Upper lobe of left lung (tissue), 6 donors: ENCODE measurements around the gene BCL7A. TPM values are rescaled to one million over a fixed set of nuclear protein-coding genes. Genes with fewer than 3 reads are reported as not detected.

Experiments used
- ATAC-seq, 2 donors: fragments of 200-7000 bp; cut with Tn5 transposase; one replicate each; pipeline ENCODE4 v1.9.1; 2022; ENCODE audit warnings: mild to moderate bottlenecking in 2 of 2, moderate library complexity in 2 of 2; ENCODE audit not compliant: low FRiP score in 2 of 2
- DNase-seq, 2 donors: peaks; one replicate each; pipeline ENCODE4 v3.0.0-alpha.2; 2019 to 2020
- H3K27ac ChIP-seq, 4 donors: fragments of 200-600 bp; sonication (generic); one replicate each; pipeline ENCODE4 v1.5.1; 2016 to 2019
- H3K27me3 ChIP-seq, 4 donors: fragments of 200-600 bp; sonication (generic); one replicate each; pipeline ENCODE4 v1.5.1; 2017 to 2019
- H3K36me3 ChIP-seq, 4 donors: fragments of 200-600 bp; sonication (generic); one replicate each; pipeline ENCODE4 v1.5.1; 2016 to 2019
- H3K4me1 ChIP-seq, 4 donors: fragments of 200-600 bp; sonication (generic); one replicate each; pipeline ENCODE4 v1.5.1; 2018 to 2019
- H3K4me3 ChIP-seq, 4 donors: fragments of 200-600 bp; sonication (generic); one replicate each; pipeline ENCODE4 v1.5.1; 2017 to 2019; ENCODE audit warnings: mild to moderate bottlenecking in 2 of 4, moderate library complexity in 1 of 4
- H3K9me3 ChIP-seq, 4 donors: fragments of 200-600 bp; sonication (generic); one replicate each; pipeline ENCODE4 v1.5.1; 2018 to 2019
- CTCF ChIP-seq, 6 experiments: fragments of 450-650 bp in 4 of 6; fragments of 200-600 bp in 2 of 6; sonication (generic) in 2 of 6; IDR thresholded peaks; one replicate each; pipeline ENCODE4 v1.5.1; 2016 to 2019; ENCODE audit warnings: antibody characterized with exemption in 6 of 6
- EP300 ChIP-seq, 4 donors: sonication (generic); formaldehyde crosslinking; IDR thresholded peaks; one replicate each; pipeline ENCODE4 v1.5.1; 2017; ENCODE audit warnings: antibody characterized with exemption in 4 of 4, control low read depth in 2 of 4
- POLR2A ChIP-seq, 4 donors: fragments of 450-650 bp; IDR thresholded peaks; one replicate each; pipeline ENCODE4 v1.5.1; 2016 to 2017; ENCODE audit warnings: antibody characterized with exemption in 4 of 4, mild to moderate bottlenecking in 2 of 4
- POLR2AphosphoS5 ChIP-seq, 2 donors: sonication (generic); formaldehyde crosslinking; IDR thresholded peaks; one replicate each; pipeline ENCODE4 v1.5.1; 2017; ENCODE audit warnings: antibody characterized with exemption in 2 of 2
- WGBS, 2 donors: methylation state at CpG; one replicate each; pipeline ENCODE4 v1.1.5; 2017 to 2018; 5-methylcytosine and 5-hydroxymethylcytosine counted together
- total RNA-seq, 6 donors: library from RNA; depleted of rRNA in 4 of 6; stranded (reverse); fragments of >200 nt in 4 of 6; gene quantifications; one replicate each; pipeline versions ENCODE4 v1.1.0 to v1.2.1, GENCODE V29; 2016 to 2021
- donor health status: DM: no; HTN: no; CAD: no; lungs with moderate emphysema.
- donor health status: DM: no; HTN: yes; CAD: no; lungs with severe emphysema.

Gene BCL7A
- total RNA-seq, 6 donors from 2014 or later, result 4.9 to 14.6 (median 12.7) TPM

DNA sequence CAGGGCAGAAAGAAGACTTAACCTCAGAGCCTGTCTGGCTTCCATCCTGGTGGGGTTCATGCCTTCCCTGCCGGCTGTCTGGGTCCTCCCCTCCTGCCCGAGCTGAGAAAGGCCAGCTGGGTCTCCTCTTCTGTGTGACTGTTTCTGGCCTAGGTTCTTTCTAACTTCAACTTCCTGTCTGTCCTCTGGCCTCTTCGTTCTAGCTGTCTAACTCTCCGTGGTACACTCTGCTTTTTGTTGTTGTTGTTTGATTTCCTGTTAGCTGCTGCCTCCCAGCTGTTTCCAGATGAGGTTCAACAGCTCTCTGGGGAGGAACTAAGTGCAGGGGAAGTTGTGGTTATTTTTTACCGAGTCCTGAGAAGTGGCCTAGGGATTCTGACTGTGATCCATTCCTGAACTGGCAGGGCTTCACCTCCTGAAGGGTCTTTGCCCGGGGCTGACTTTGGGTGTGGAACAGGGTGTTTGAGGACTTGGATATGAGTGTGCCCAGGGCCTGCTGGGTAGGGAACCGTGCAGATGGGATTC, 60.1 kb downstream of the BCL7A start:
- 4 to 7% methylated on average over 6 to 7 of the region's 7 CpGs for WGBS, 2 donors
- DNase-seq (peak in 1 of 2 donors; percentile 62), ATAC-seq (peak; percentile 44 to 59)
- no peaks in the 10 kb centered on the region for H3K27me3 ChIP-seq
- peaks cover 37 to 77% (median 45%) of the 10 kb centered on the region in 4 donors for H3K4me1 ChIP-seq
- no peaks in the 10 kb centered on the region for H3K9me3 ChIP-seq
- peak overlapping the region; percentile 80 to 90 (median 88) for H3K27ac ChIP-seq
- peaks cover 0 to 31% (median 10%) of the 10 kb centered on the region in 4 donors for H3K36me3 ChIP-seq
- peak overlapping the region in 3 of 4 donors; percentile 69 to 89 (median 78) for H3K4me3 ChIP-seq
- TF ChIP-seq POLR2A (IDR thresholded peaks at IDR 0.05) (peak in 1 of 4 donors; percentile 47), CTCF (IDR thresholded peaks at IDR 0.05) (no peak), EP300 (IDR thresholded peaks at IDR 0.05) (peak in 1 of 4 donors; percentile 39), POLR2AphosphoS5 (IDR thresholded peaks at IDR 0.05) (peak; percentile 68 to 73)

- no peaks in the 10 kb centered on the region for H3K27me3 ChIP-seq
- H3K36me3 ChIP-seq, result peaks cover 0 to 34% (median 10%) of the 10 kb centered on the region in 4 donors
- 38 to 48% methylated on average over 5 to 6 of the region's 6 CpGs for WGBS, 2 donors
- H3K9me3 ChIP-seq, result no peaks in the 10 kb centered on the region
- H3K27ac ChIP-seq, result peak overlapping the region in 3 of 4 donors; percentile 88 to 90 (median 89)
- peaks cover 35 to 79% (median 41%) of the 10 kb centered on the region in 4 donors for H3K4me1 ChIP-seq
- DNase-seq, result no peak
- no peak for ATAC-seq
- H3K4me3 ChIP-seq, result peak overlapping the region in 1 of 4 donors; percentile 89
- TF ChIP-seq CTCF (IDR thresholded peaks at IDR 0.05), result no peak
- no peak for TF ChIP-seq POLR2A (IDR thresholded peaks at IDR 0.05)
- no peak for TF ChIP-seq POLR2AphosphoS5 (IDR thresholded peaks at IDR 0.05)
- no peak for TF ChIP-seq EP300 (IDR thresholded peaks at IDR 0.05)
Observed at GRCh38 chr12:122082621-122083356, 61.1 kb downstream of the BCL7A start.

DNA sequence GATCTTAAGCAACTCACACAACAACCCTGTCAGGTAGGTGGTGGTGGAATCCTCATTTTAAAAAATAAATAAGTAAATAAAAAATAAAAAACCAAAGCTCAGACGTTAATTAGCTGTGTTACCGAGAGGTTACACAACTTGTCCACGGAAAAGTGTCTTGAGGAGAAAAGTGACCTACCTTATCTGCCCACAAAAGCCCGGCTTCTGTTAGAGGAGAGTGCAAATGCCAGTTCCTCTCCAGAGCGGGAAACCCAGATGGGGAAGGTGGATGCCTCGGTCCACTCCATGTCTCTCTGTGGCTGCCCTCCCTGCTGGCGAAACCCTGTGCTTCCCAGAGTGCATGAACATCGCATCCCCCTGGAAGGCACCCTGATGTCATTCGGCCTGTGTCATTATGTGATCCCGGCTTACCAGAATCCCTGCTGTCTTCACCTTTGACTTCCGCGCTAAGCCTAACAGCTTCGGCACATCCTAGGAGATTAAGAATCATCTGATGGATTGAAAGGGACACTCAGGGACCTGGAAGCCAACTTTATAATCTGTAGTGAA, 63.2 kb downstream of the BCL7A start:
- Histone ChIP-seq H3K4me3 (no peak overlapping the region), H3K4me1 (peaks cover 48 to 91% (median 52%) of the 10 kb centered on the region in 4 donors), H3K27ac (no peak overlapping the region), H3K9me3 (no peaks in the 10 kb centered on the region), H3K27me3 (no peaks in the 10 kb centered on the region), H3K36me3 (peaks cover 0 to 34% (median 10%) of the 10 kb centered on the region in 4 donors)
- no peak for DNase-seq
- WGBS, 2 donors, result 88 to 89% methylated on average over 13 of the region's 13 CpGs
- TF ChIP-seq CTCF (IDR thresholded peaks at IDR 0.05), result no peak
- no peak for TF ChIP-seq EP300 (IDR thresholded peaks at IDR 0.05)
- no peak for TF ChIP-seq POLR2AphosphoS5 (IDR thresholded peaks at IDR 0.05)
- no peak for TF ChIP-seq POLR2A (IDR thresholded peaks at IDR 0.05)
- no peak for ATAC-seq

DNA sequence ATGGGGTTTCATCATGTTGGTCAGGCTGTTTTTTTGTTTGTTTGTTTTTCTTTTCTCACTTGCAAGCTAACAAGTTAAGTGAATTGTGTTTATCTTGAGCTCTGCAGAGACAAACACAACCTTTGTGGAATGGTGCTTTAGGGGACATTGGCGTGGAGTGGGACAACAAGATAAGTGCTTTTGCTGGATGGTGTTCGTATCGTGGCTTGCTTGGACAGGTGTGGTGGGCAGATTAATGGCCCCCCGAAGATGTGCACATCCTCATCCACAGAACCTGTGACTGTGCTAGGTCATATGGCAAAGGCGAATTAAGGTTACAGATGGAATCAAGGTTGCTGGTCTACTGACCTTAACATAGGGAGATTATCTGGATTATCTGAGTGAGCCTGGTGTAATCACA, 63.9 kb downstream of the BCL7A start:
- Histone ChIP-seq H3K4me1 (peaks cover 52 to 92% (median 57%) of the 10 kb centered on the region in 4 donors), H3K27ac (no peak overlapping the region)
- no peak for DNase-seq

More for the DNA sequence above, 63.9 kb downstream of the BCL7A start:
- peaks cover 0 to 34% (median 10%) of the 10 kb centered on the region in 4 donors for H3K36me3 ChIP-seq
- H3K27me3 ChIP-seq, result no peaks in the 10 kb centered on the region
- TF ChIP-seq POLR2A (IDR thresholded peaks at IDR 0.05), result no peak
- TF ChIP-seq EP300 (IDR thresholded peaks at IDR 0.05), result no peak
- no peak for TF ChIP-seq POLR2AphosphoS5 (IDR thresholded peaks at IDR 0.05)
- no peak for TF ChIP-seq CTCF (IDR thresholded peaks at IDR 0.05)
- ATAC-seq, result no peak
- no peaks in the 10 kb centered on the region for H3K9me3 ChIP-seq
- 82 to 94% methylated on average over 5 of the region's 5 CpGs for WGBS, 2 donors
- no peak overlapping the region for H3K4me3 ChIP-seq
